ENCODE measurements around the gene SEMA6A. TPM values are rescaled to one million over a fixed set of nuclear protein-coding genes. Genes with fewer than 3 reads are reported as not detected.

Gene SEMA6A
- total RNA-seq, 1 donor = 0.21 TPM

DNA sequence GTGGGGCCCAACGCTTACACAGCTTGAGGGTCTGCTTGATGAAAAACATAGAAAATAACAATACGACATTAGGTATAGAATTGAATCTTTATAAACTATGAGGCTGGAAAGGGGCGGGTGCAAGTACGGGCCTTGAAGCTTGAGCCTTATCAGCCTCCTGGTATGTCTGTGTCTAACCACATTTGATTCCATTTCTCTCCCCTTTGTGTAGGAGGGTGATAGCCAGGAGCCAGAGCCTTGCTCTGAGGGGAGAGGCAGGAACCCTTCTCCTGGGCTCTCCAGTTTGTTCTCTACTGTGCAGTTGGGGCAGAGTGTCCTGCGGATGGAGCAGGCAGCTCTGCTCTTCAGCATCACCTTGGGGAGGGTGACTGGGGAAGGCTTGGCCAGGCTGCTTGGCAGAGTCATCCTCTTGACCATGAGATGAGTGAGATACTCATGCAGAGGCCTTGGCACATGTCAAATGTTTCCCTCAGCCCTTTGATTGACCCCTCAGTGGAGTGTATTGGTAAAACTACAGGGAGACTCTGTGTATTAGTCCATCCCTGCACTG is 153.5 kb downstream of the SEMA6A start:
- Histone ChIP-seq H3K27me3 (ENCODE audit: insufficient read depth, low read length) (no peaks in the 10 kb centered on the region), H3K4me3 (ENCODE audit: low read length) (no peak overlapping the region), H3K9me3 (ENCODE audit: low read depth, low read length) (no peaks in the 10 kb centered on the region), H3K4me1 (ENCODE audit: insufficient read depth, low read length) (no peaks in the 10 kb centered on the region)

DNA sequence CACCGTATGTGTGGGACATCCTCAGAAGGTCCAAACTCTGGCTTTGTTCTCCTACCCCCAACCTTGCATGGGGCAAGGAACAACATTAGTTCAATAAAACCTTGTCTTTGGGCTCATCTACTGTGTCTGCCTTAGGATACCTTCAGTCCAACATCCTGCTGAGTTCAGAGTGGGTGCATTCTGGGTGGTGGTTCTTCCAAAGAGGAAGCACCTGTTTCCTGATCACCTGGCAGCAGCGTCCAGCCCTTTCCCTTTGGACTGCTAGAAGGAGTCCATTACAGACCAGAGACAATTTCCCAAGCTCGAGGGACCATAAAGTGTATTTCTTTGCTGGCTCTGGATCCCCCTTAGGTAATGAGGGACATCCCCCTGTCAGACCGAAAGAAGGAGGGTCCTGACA is 154.1 kb downstream of the SEMA6A start:
- Histone ChIP-seq H3K9me3 (ENCODE audit: low read depth, low read length) (no peaks in the 10 kb centered on the region), H3K27me3 (ENCODE audit: insufficient read depth, low read length) (no peaks in the 10 kb centered on the region), H3K4me1 (ENCODE audit: insufficient read depth, low read length) (no peaks in the 10 kb centered on the region), H3K4me3 (ENCODE audit: low read length) (no peak overlapping the region)

DNA sequence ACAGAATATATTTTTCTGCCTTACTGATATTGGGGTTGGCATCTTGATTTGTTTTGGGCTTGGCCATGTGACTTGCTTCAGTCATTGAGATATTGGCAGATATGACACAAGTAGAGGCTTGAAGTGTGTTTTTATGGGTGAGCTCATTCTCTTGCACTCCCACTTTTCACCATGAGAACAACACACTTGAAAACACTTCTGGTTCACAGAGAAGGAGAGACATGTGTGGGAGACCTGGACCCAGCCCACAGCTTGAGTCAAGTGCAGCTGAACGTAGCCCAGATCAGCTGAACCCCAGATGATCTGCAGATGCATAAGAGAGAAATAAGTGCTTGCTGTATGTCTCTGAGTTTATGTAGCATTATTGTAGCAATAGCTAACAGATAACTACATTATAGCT is 155.4 kb downstream of the SEMA6A start:
- H3K4me1 ChIP-seq (ENCODE audit: insufficient read depth, low read length) = no peaks in the 10 kb centered on the region
- no peak overlapping the region for H3K4me3 ChIP-seq (ENCODE audit: low read length)
- no peaks in the 10 kb centered on the region for H3K27me3 ChIP-seq (ENCODE audit: insufficient read depth, low read length)
- no peaks in the 10 kb centered on the region for H3K9me3 ChIP-seq (ENCODE audit: low read depth, low read length)

DNA sequence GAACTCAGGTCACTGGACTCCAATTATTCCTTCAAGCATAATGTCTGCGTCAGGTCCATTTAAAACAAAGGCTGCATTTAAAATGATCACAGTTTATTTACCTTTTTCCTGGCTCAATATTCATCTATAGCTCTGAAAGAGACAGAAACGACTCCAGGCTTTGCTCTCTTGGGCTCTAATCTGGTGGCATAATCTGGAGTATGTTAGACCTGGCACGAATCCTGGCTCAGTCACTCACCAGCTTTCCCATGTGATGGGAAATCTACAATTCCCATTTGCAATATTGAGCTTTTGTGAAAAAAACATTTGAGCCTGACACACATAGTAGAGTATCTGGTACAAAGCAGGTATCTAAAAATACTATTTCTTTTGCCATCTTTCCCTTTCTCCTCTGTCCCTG is 155.8 kb downstream of the SEMA6A start:
- no peak overlapping the region for H3K4me3 ChIP-seq (ENCODE audit: low read length)
- no peaks in the 10 kb centered on the region for H3K27me3 ChIP-seq (ENCODE audit: insufficient read depth, low read length)
- no peaks in the 10 kb centered on the region for H3K4me1 ChIP-seq (ENCODE audit: insufficient read depth, low read length)
- H3K9me3 ChIP-seq (ENCODE audit: low read depth, low read length) = no peaks in the 10 kb centered on the region

DNA sequence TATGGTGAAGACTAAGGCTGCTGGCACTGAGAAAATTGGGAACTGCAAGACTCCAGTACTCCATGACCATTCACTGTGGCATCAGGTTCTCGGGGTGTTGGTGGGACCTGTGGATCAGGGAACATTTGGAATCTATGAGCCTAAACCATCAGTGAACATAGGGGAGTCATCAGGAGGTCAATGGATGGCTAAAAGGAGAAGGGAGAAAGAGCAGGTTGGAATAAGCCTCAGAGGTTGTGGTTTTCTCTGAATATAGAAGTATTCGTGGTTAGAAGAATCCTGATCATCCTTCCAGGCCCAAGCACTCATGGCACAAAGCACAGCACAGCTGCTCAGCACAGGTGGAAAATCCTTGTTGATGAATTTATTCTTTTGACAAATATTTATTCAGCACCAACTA is 156.6 kb downstream of the SEMA6A start:
- no peaks in the 10 kb centered on the region for H3K4me1 ChIP-seq (ENCODE audit: insufficient read depth, low read length)
- no peak overlapping the region for H3K4me3 ChIP-seq (ENCODE audit: low read length)
- H3K9me3 ChIP-seq (ENCODE audit: low read depth, low read length) = no peaks in the 10 kb centered on the region
- no peaks in the 10 kb centered on the region for H3K27me3 ChIP-seq (ENCODE audit: insufficient read depth, low read length)

DNA sequence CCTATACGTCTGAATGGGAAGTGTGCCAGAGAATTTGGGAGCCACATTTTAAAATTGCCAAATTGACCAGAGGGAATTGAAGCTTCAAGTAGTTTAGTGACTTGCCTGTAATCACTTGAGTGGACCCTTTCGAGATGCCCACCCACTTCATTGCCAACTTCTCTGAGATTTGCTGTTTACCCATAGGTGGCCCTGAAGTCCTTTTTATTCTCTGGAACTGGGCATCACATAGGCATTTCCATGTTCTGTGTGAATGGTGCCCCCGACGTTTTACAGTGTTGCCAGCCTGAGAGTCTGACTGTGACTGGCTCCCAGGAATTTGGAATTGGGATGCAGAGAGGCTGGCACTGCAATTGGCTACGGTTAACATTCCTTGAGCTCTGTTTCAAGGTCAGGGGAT is 158.6 kb downstream of the SEMA6A start:
- H3K9me3 ChIP-seq (ENCODE audit: low read depth, low read length) = no peaks in the 10 kb centered on the region

DNA sequence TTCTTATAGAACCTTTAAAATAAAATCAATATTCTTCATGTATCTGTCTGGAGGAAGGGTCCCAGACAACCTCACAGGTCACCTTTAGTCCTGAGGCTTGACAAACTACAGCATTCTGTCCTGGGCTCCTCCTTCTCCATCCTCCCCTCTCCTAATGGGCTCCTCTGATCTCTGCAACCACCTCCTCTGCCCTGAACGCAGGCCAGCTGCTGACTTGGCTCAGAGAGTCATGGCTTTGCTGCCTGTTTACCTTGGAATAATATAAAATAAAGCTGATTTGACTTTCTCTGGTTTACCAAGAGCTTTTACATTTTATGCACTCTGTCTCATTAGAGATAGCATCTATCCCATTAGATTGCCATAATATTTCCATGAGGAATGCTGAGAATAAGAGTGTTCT is 159.4 kb downstream of the SEMA6A start:
- Histone ChIP-seq H3K27me3 (ENCODE audit: insufficient read depth, low read length) (no peaks in the 10 kb centered on the region), H3K4me3 (ENCODE audit: low read length) (no peak overlapping the region), H3K4me1 (ENCODE audit: insufficient read depth, low read length) (no peaks in the 10 kb centered on the region), H3K9me3 (ENCODE audit: low read depth, low read length) (no peaks in the 10 kb centered on the region)

More for the DNA sequence above, 158.6 kb downstream of the SEMA6A start:
- Histone ChIP-seq H3K4me3 (ENCODE audit: low read length) (no peak overlapping the region), H3K27me3 (ENCODE audit: insufficient read depth, low read length) (no peaks in the 10 kb centered on the region), H3K4me1 (ENCODE audit: insufficient read depth, low read length) (no peaks in the 10 kb centered on the region)

DNA sequence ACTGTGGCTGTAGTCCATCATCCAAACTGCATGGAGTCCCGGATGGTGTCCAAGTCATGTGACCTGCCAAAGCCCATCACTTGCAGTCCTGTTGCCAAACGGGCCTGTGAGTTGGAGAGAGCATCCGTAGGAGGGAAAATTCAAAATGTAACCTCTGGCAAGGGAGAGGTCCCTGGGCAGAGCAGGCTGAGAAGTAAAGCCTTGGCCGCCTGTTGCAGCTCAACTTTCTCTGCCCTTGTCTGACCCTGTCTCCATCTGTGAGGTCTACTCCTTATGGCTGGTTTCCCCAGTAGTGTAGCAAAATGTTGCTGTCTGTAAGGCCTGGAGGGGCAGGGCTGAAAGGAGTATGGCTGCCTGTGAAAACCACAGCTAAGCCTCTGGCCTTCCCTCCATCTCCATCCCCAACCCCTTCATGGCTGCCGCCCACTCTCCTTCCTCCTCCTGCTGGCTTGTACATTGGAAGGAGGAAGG is 163.5 kb downstream of the SEMA6A start:
- H3K4me1 ChIP-seq (ENCODE audit: insufficient read depth, low read length) = no peaks in the 10 kb centered on the region
- no peaks in the 10 kb centered on the region for H3K9me3 ChIP-seq (ENCODE audit: low read depth, low read length)
- no peaks in the 10 kb centered on the region for H3K27me3 ChIP-seq (ENCODE audit: insufficient read depth, low read length)
- H3K4me3 ChIP-seq (ENCODE audit: low read length) = no peak overlapping the region

DNA sequence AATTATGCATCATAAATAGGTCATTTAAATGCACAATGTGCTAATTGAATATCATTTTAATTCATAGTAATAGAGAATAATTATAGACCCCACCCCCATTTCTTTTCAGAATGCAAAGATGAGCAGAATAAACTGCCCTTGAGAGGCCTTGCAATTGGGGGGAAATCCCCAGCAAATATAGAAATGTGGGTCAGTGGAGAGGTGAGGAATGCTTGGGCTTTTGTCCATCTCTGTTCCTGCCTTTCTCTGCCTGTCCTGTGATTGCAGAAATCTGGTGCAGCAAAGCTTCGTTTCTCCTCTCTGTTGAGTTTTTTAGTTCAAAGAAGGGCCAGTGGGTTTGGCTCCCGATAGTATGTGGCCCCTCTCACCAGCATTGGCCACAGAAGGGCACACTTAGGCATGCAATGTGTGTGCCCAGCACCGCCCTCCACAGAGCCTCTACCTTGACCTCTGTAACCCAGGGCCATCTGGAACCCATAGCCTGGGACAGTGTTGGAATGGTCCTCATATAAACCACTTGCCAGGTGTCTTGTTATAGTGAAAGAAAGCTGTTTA is 164.2 kb downstream of the SEMA6A start:
- H3K27me3 ChIP-seq (ENCODE audit: insufficient read depth, low read length) = no peaks in the 10 kb centered on the region
- no peaks in the 10 kb centered on the region for H3K9me3 ChIP-seq (ENCODE audit: low read depth, low read length)
- no peak overlapping the region for H3K4me3 ChIP-seq (ENCODE audit: low read length)
- H3K4me1 ChIP-seq (ENCODE audit: insufficient read depth, low read length) = no peaks in the 10 kb centered on the region

DNA sequence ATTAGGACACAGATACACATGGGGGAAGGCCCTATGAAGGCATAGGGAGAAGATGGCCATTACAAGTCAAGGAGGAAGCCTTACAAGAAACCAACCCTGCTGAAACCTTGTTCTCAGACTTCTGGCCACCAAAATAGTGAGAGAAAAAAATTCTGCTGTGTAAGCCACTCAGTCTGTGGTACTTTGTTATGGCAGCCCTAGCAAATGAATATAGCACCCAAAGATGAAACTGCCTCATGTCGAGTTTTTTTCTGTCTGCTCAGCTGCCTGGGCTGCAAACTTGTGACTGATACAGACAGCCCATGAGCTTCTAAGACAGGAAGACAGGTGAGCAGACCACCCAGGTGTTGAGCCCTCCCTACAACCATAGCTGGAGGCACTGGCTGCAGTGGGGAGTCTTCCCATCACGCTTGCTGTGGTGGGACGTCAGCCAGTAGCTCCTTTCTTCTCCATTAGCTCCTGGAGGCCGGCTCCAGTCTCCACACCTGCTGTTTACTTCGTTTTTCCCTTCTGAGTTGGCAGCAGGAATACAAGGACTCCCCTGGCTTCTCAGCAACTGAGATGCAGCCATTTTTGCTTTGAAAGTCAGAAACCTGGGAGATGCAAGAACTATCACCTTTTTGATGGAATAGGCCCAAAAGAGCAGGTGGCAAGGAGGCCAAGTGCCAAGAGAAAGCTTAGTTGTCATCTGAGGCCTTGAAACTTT is 164.9 kb downstream of the SEMA6A start:
- no peaks in the 10 kb centered on the region for H3K4me1 ChIP-seq (ENCODE audit: insufficient read depth, low read length)
- no peaks in the 10 kb centered on the region for H3K27me3 ChIP-seq (ENCODE audit: insufficient read depth, low read length)
- no peak overlapping the region for H3K4me3 ChIP-seq (ENCODE audit: low read length)
- H3K9me3 ChIP-seq (ENCODE audit: low read depth, low read length) = no peaks in the 10 kb centered on the region

DNA sequence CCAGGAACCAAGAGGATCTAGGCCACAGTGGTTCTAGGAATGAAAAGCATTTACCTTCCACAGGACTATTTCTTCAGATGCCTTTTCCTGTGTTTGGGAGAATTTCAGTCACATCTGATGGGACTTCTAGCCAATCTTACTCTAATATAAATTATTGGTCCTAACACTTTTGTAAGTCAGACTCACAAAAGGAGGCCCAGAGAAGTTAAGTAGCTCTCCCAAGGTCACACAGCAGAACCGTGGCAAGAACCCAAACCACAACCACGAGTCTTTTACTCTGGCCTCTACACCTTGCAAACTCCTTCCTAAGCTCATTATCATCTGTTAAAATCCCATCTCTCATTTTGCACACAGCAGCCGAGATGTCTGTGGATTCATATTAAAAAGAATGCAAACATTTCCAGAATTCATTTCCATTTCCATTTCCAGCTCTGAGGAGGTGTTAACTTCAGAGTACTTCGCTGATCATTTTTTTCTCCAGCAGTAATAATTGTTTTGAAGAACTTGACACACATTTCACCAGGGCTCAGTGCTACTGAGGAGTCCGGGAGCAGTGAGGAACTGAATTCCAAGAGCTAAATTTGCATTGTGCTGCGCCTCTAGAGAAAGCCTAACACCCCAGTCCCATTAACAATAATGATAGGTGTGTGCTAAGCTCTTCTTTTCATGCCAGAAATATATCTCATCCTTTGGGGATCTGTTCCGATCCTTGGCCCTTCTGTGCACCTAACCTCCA is 168.1 kb downstream of the SEMA6A start:
- Histone ChIP-seq H3K27me3 (ENCODE audit: insufficient read depth, low read length) (no peaks in the 10 kb centered on the region), H3K4me3 (ENCODE audit: low read length) (no peak overlapping the region), H3K9me3 (ENCODE audit: low read depth, low read length) (no peaks in the 10 kb centered on the region), H3K4me1 (ENCODE audit: insufficient read depth, low read length) (no peaks in the 10 kb centered on the region)

DNA sequence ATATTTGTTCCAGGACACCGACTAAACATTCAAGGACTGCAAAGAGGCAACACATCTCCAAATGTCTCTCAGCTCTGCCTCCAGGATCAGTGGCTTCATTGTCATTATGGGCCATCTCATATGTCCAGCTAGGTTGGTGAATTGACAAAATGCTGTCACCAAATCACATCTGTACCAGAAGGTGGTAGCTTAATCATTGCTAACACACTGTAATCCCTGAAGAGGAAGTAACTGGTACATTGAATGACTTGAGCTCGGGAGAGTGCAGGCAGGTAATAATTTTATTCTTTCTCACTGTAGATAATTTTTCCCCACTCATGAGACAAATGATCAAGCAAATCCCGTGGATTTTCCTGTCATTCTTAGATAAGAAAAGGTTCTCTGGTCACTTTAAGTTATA is 169.8 kb downstream of the SEMA6A start:
- Histone ChIP-seq H3K9me3 (ENCODE audit: low read depth, low read length) (no peaks in the 10 kb centered on the region), H3K4me1 (ENCODE audit: insufficient read depth, low read length) (no peaks in the 10 kb centered on the region), H3K4me3 (ENCODE audit: low read length) (no peak overlapping the region), H3K27me3 (ENCODE audit: insufficient read depth, low read length) (no peaks in the 10 kb centered on the region)

DNA sequence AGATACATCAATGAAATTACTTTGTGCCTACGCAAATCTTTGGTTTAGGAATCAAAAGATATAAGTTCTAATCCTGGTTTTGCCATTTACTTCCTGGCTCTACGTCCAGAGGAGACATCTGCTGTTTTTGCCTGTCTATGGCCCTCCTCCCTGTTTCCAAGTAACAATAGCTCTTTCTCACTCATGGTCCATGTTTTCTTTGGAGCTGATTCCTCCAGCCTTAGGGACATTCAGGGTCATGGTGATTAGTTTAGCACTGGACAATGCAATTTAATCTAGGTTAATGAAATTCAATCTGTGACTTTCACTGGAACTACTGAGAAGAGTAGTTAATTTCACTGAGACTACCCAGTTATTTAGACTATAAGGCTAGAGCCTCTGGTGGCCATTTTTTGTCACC is 170.6 kb downstream of the SEMA6A start:
- H3K9me3 ChIP-seq (ENCODE audit: low read depth, low read length) = no peaks in the 10 kb centered on the region
- H3K4me3 ChIP-seq (ENCODE audit: low read length) = no peak overlapping the region
- no peaks in the 10 kb centered on the region for H3K27me3 ChIP-seq (ENCODE audit: insufficient read depth, low read length)
- H3K4me1 ChIP-seq (ENCODE audit: insufficient read depth, low read length) = no peaks in the 10 kb centered on the region

DNA sequence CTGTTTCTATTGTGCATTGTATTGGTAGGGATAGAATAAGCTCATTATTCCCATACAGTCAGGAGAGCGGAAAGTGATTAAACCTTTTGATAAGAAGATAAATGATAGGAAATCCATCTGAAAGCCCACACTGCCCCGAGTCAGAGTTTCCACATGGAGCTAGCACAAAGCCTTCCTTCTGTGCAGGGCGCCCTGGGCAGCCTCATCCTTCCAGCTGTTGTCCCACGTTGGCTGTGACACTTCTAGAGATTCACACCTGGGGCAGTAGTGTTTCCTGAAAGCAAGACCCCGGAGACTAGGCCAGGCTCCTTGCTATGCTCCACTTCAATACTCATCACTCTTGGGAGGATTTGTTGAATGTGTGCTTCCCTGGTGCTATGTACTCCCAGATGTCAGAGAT is 172.4 kb downstream of the SEMA6A start:
- Histone ChIP-seq H3K9me3 (ENCODE audit: low read depth, low read length) (no peaks in the 10 kb centered on the region), H3K4me3 (ENCODE audit: low read length) (no peak overlapping the region), H3K27me3 (ENCODE audit: insufficient read depth, low read length) (no peaks in the 10 kb centered on the region), H3K4me1 (ENCODE audit: insufficient read depth, low read length) (no peaks in the 10 kb centered on the region)

DNA sequence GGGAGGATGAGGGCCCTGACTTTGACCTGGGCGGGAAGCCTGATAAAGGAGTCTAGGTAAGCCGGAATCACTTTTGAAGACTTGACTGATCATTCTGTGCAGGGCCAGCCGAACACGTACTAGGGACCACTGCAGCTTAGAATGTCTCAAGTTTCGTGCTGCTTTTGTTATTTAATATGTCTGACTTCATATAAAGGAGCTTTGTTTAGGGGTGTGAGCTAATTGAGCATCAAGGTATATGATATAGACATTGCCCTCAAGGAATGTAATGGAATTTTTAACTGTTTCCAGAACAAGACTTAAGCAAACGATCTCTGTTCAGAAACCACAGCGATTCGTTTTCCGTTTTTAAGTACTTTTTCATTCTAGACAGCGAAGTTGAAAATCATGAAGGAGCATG is 173.0 kb downstream of the SEMA6A start:
- Histone ChIP-seq H3K4me3 (ENCODE audit: low read length) (no peak overlapping the region), H3K27me3 (ENCODE audit: insufficient read depth, low read length) (no peaks in the 10 kb centered on the region), H3K4me1 (ENCODE audit: insufficient read depth, low read length) (no peaks in the 10 kb centered on the region), H3K9me3 (ENCODE audit: low read depth, low read length) (no peaks in the 10 kb centered on the region)
